WTC11 (cell line): ENCODE data around the gene EDC4. TPM values are rescaled to one million over a fixed set of nuclear protein-coding genes. Genes with fewer than 3 reads are reported as not detected.

Source experiments
- ATAC-seq: fragments of 200-7000 bp; cut with Tn5 transposase; 2 replicates; pipeline ENCODE4 v1.10.0; 2021; ENCODE audit warnings: mild to moderate bottlenecking, moderate library complexity
- CTCF ChIA-PET: fragments of 300-600 bp; sonication (Branson Sonifier 250); formaldehyde crosslinking; loops from one replicate; lab custom pipeline; 2021; ENCODE audit warnings: antibody characterized with exemption; lab: Charles Lee
- POLR2A ChIA-PET: fragments of 350-600 bp; sonication (Branson Sonifier 250); formaldehyde crosslinking; loops from one replicate; lab custom pipeline; 2021; ENCODE audit warnings: antibody characterized with exemption; lab: Charles Lee
- DNase-seq: peaks from one replicate; pipeline ENCODE4 v3.0.0; 2021; ENCODE audit warnings: low spot score
- H3K27ac Mint-ChIP-seq: 2 replicates; pipeline ENCODE4 v1.8.0; 2021; ENCODE audit warnings: mixed read lengths
- H3K27me3 Mint-ChIP-seq: 2 replicates; pipeline ENCODE4 v1.8.0; 2021; ENCODE audit warnings: low read depth, mild to moderate bottlenecking, moderate library complexity, mixed read lengths
- H3K36me3 Mint-ChIP-seq: 2 replicates; pipeline ENCODE4 v1.8.0; 2021; ENCODE audit warnings: mixed read lengths
- H3K4me1 Mint-ChIP-seq: 2 replicates; pipeline ENCODE4 v1.8.0; 2022; ENCODE audit warnings: mixed read lengths
- H3K4me3 Mint-ChIP-seq: 2 replicates; pipeline ENCODE4 v1.8.0; 2021; ENCODE audit warnings: mild to moderate bottlenecking, moderate library complexity, mixed read lengths
- H3K9me3 Mint-ChIP-seq: 2 replicates; pipeline ENCODE4 v1.8.0; 2021; ENCODE audit warnings: mixed read lengths
- CREB1 ChIP-seq: sonication (generic); formaldehyde crosslinking; IDR thresholded peaks from 2 replicates; pipeline ENCODE4 v1.8.0; 2023; ENCODE audit warnings: mild to moderate bottlenecking, missing genetic modification reagents
- ETV6 ChIP-seq: sonication (generic); formaldehyde crosslinking; IDR thresholded peaks from 2 replicates; pipeline ENCODE4 v1.8.1; 2022; ENCODE audit warnings: mild to moderate bottlenecking, missing genetic modification reagents
- FOXK1 ChIP-seq: sonication (generic); formaldehyde crosslinking; IDR thresholded peaks from 2 replicates; pipeline ENCODE4 v1.8.0; 2022; ENCODE audit warnings: mild to moderate bottlenecking, moderate library complexity, missing genetic modification reagents
- FOXP1 ChIP-seq: sonication (generic); formaldehyde crosslinking; IDR thresholded peaks from 2 replicates; pipeline ENCODE4 v1.8.0; 2022; ENCODE audit warnings: missing genetic modification reagents, mild to moderate bottlenecking, moderate library complexity, borderline replicate concordance
- GTF2I ChIP-seq: fragments of 250-450 bp; sonication (Bioruptor Pico); conservative IDR thresholded peaks from 2 replicates; pipeline ENCODE4 v1.4.0; 2021; ENCODE audit warnings: mild to moderate bottlenecking
- JAZF1 ChIP-seq: fragments of 250-450 bp; sonication (Bioruptor Pico); IDR thresholded peaks from 2 replicates; pipeline ENCODE4 v1.9.0; 2021; ENCODE audit warnings: moderate library complexity, mild to moderate bottlenecking, inconsistent platforms
- JUN ChIP-seq: sonication (generic); formaldehyde crosslinking; IDR thresholded peaks from 2 replicates; pipeline ENCODE4 v1.8.0; 2023; ENCODE audit warnings: mild to moderate bottlenecking, missing genetic modification reagents
- MXD4 ChIP-seq: fragments of 250-450 bp; sonication (Bioruptor Pico); IDR thresholded peaks from 2 replicates; pipeline ENCODE4 v1.8.0; 2021; ENCODE audit warnings: mild to moderate bottlenecking, moderate library complexity, borderline replicate concordance
- NFE2L1 ChIP-seq: sonication (generic); formaldehyde crosslinking; IDR thresholded peaks from 2 replicates; pipeline ENCODE4 v1.8.1; 2023; ENCODE audit warnings: missing genetic modification reagents
- NFYB ChIP-seq: sonication (generic); formaldehyde crosslinking; conservative IDR thresholded peaks from 2 replicates; pipeline ENCODE4 v1.8.0; 2022; ENCODE audit warnings: low read depth, missing genetic modification reagents
- PRRX2 ChIP-seq: fragments of 250-450 bp; sonication (Bioruptor Pico); IDR thresholded peaks from 2 replicates; pipeline ENCODE4 v1.8.0; 2021; ENCODE audit warnings: mild to moderate bottlenecking
- SMAD3 ChIP-seq: sonication (generic); formaldehyde crosslinking; IDR thresholded peaks from 2 replicates; pipeline ENCODE4 v1.8.0; 2022; ENCODE audit warnings: missing genetic modification reagents, mild to moderate bottlenecking, borderline replicate concordance
- SOX15 ChIP-seq: fragments of 250-450 bp; sonication (Bioruptor Pico); IDR thresholded peaks from 2 replicates; pipeline ENCODE4 v1.9.0; 2021; ENCODE audit warnings: mild to moderate bottlenecking
- TCF7 ChIP-seq: sonication (generic); formaldehyde crosslinking; IDR thresholded peaks from 2 replicates; pipeline ENCODE4 v1.8.0; 2022; ENCODE audit warnings: mild to moderate bottlenecking, low read depth, missing genetic modification reagents, moderate library complexity
- ZNF396 ChIP-seq: fragments of 250-450 bp; sonication (Bioruptor Pico); IDR thresholded peaks from 2 replicates; pipeline ENCODE4 v1.8.0; 2021; ENCODE audit warnings: mild to moderate bottlenecking, moderate library complexity, borderline replicate concordance
- ZNF416 ChIP-seq: fragments of 250-450 bp; sonication (Bioruptor Pico); IDR thresholded peaks from 2 replicates; pipeline ENCODE4 v1.9.0; 2021; ENCODE audit warnings: mild to moderate bottlenecking, inconsistent platforms
- ZNF423 ChIP-seq: fragments of 250-450 bp; sonication (Bioruptor Pico); IDR thresholded peaks from 2 replicates; pipeline ENCODE4 v2.1.2; 2022; ENCODE audit warnings: mild to moderate bottlenecking, moderate library complexity
- total RNA-seq: library from RNA; stranded (reverse); gene quantifications from 3 replicates; pipeline ENCODE4 v1.2.3, GENCODE V29; 2021
- TF ChIP-seq, protein P1 (sequence below): sonication (generic); formaldehyde crosslinking; IDR thresholded peaks from 2 replicates; pipeline ENCODE4 v1.8.0; 2023; ENCODE audit warnings: missing genetic modification reagents, mild to moderate bottlenecking, borderline replicate concordance
- TF ChIP-seq, protein P2 (sequence below): sonication (generic); formaldehyde crosslinking; IDR thresholded peaks from 2 replicates; pipeline ENCODE4 v1.8.0; 2022; ENCODE audit warnings: mild to moderate bottlenecking, missing genetic modification reagents
- TF ChIP-seq, protein P3 (sequence below): sonication (generic); formaldehyde crosslinking; conservative IDR thresholded peaks from 2 replicates; pipeline ENCODE4 v1.8.1; 2022; ENCODE audit warnings: mild to moderate bottlenecking, missing genetic modification reagents
- TF ChIP-seq, protein P4 (sequence below): sonication (generic); formaldehyde crosslinking; IDR thresholded peaks from 2 replicates; pipeline ENCODE4 v1.8.1; 2023; ENCODE audit warnings: mild to moderate bottlenecking, missing genetic modification reagents, moderate library complexity
- TF ChIP-seq, protein P5 (sequence below): sonication (generic); formaldehyde crosslinking; conservative IDR thresholded peaks from 2 replicates; pipeline ENCODE4 v1.8.1; 2023; ENCODE audit warnings: mild to moderate bottlenecking, low read depth, missing genetic modification reagents, moderate library complexity

Gene EDC4
- total RNA-seq, 1 experiment from 2014 or later = 83.7 TPM

DNA sequence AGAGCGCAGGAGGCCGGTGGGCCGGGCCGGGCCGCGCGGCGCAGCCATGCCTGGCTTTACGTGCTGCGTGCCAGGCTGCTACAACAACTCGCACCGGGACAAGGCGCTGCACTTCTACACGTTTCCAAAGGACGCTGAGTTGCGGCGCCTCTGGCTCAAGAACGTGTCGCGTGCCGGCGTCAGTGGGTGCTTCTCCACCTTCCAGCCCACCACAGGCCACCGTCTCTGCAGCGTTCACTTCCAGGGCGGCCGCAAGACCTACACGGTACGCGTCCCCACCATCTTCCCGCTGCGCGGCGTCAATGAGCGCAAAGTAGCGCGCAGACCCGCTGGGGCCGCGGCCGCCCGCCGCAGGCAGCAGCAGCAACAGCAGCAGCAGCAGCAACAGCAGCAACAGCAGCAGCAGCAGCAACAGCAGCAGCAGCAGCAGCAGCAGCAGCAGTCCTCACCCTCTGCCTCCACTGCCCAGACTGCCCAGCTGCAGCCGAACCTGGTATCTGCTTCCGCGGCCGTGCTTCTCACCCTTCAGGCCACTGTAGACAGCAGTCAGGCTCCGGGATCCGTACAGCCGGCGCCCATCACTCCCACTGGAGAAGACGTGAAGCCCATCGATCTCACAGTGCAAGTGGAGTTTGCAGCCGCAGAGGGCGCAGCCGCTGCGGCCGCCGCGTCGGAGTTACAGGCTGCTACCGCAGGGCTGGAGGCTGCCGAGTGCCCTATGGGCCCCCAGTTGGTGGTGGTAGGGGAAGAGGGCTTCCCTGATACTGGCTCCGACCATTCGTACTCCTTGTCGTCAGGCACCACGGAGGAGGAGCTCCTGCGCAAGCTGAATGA lies 30.1 kb upstream of the EDC4 start (continued):
- TF ChIP-seq, protein P1, sequence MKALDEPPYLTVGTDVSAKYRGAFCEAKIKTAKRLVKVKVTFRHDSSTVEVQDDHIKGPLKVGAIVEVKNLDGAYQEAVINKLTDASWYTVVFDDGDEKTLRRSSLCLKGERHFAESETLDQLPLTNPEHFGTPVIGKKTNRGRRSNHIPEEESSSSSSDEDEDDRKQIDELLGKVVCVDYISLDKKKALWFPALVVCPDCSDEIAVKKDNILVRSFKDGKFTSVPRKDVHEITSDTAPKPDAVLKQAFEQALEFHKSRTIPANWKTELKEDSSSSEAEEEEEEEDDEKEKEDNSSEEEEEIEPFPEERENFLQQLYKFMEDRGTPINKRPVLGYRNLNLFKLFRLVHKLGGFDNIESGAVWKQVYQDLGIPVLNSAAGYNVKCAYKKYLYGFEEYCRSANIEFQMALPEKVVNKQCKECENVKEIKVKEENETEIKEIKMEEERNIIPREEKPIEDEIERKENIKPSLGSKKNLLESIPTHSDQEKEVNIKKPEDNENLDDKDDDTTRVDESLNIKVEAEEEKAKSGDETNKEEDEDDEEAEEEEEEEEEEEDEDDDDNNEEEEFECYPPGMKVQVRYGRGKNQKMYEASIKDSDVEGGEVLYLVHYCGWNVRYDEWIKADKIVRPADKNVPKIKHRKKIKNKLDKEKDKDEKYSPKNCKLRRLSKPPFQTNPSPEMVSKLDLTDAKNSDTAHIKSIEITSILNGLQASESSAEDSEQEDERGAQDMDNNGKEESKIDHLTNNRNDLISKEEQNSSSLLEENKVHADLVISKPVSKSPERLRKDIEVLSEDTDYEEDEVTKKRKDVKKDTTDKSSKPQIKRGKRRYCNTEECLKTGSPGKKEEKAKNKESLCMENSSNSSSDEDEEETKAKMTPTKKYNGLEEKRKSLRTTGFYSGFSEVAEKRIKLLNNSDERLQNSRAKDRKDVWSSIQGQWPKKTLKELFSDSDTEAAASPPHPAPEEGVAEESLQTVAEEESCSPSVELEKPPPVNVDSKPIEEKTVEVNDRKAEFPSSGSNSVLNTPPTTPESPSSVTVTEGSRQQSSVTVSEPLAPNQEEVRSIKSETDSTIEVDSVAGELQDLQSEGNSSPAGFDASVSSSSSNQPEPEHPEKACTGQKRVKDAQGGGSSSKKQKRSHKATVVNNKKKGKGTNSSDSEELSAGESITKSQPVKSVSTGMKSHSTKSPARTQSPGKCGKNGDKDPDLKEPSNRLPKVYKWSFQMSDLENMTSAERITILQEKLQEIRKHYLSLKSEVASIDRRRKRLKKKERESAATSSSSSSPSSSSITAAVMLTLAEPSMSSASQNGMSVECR (CRISPR knock-in tag) = no peak
- TF ChIP-seq, protein P2, sequence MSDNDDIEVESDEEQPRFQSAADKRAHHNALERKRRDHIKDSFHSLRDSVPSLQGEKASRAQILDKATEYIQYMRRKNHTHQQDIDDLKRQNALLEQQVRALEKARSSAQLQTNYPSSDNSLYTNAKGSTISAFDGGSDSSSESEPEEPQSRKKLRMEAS (CRISPR knock-in tag) = peak; percentile 52; the same call in 1 of the 2 replicates
- TF ChIP-seq ZNF423 (no peak), CREB1 (CRISPR knock-in tag) (no peak), JAZF1 (CRISPR knock-in tag) (no peak), ZNF396 (CRISPR knock-in tag) (no peak)
- TF ChIP-seq, protein P3, sequence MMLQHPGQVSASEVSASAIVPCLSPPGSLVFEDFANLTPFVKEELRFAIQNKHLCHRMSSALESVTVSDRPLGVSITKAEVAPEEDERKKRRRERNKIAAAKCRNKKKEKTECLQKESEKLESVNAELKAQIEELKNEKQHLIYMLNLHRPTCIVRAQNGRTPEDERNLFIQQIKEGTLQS = no peak
- TF ChIP-seq, protein P4, sequence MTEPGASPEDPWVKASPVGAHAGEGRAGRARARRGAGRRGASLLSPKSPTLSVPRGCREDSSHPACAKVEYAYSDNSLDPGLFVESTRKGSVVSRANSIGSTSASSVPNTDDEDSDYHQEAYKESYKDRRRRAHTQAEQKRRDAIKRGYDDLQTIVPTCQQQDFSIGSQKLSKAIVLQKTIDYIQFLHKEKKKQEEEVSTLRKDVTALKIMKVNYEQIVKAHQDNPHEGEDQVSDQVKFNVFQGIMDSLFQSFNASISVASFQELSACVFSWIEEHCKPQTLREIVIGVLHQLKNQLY (CRISPR knock-in tag) = no peak
- TF ChIP-seq, all 79 proteins: peak for 16

DNA sequence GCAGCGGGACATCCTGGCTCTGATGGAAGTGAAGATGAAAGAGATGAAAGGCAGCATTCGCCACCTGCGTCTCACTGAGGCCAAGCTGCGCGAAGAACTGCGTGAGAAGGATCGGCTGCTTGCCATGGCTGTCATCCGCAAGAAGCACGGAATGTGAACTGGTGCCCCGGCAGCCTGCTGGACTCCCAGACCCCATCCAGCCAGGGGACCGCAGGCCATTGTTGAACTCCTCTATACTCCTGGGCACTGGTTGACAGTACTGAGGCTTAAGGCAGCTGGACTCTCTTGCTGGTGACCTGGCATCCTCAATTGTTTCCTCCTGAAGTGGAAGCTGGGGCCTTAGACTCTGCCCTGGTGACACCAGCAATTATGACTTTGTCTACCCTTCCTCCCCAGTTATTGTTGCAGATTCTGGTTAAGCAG lies 29.5 kb upstream of the EDC4 start:
- ATAC-seq = no peak
- CTCF ChIA-PET = interaction anchor here (0.8 to 4.4 kb wide), 5 partner anchors 22 to 242 kb away, joined by 3 to 58 read pairs (median 16); partner anchors contain the start of genes NFATC3 and NRN1L
- peak overlapping the region; percentile 94 for H3K4me3 Mint-ChIP-seq
- no peaks in the 10 kb centered on the region for H3K36me3 Mint-ChIP-seq
- no peak for DNase-seq
- H3K27ac Mint-ChIP-seq = 0 out of 2 replicates have a peak overlapping the region, but pooled peaks have one; percentile 54
- no peaks in the 10 kb centered on the region for H3K9me3 Mint-ChIP-seq
- peaks cover 48% of the 10 kb centered on the region for H3K4me1 Mint-ChIP-seq
- POLR2A ChIA-PET = interaction anchor here (1.5 kb wide), 1 partner anchor 27 kb away, joined by 4 read pairs; no protein-coding TSS in a partner anchor
- TF ChIP-seq FOXK1 (CRISPR knock-in tag) (no peak), ZNF416 (CRISPR knock-in tag) (no peak), MXD4 (no peak), SMAD3 (CRISPR knock-in tag) (no peak), GTF2I (no peak), JUN (no peak), TCF7 (CRISPR knock-in tag) (no peak), ETV6 (no peak), NFYB (CRISPR knock-in tag) (no peak), FOXP1 (CRISPR knock-in tag) (no peak), SOX15 (CRISPR knock-in tag) (no peak), NFE2L1 (CRISPR knock-in tag) (no peak), PRRX2 (CRISPR knock-in tag) (no peak)
- TF ChIP-seq, protein P5, sequence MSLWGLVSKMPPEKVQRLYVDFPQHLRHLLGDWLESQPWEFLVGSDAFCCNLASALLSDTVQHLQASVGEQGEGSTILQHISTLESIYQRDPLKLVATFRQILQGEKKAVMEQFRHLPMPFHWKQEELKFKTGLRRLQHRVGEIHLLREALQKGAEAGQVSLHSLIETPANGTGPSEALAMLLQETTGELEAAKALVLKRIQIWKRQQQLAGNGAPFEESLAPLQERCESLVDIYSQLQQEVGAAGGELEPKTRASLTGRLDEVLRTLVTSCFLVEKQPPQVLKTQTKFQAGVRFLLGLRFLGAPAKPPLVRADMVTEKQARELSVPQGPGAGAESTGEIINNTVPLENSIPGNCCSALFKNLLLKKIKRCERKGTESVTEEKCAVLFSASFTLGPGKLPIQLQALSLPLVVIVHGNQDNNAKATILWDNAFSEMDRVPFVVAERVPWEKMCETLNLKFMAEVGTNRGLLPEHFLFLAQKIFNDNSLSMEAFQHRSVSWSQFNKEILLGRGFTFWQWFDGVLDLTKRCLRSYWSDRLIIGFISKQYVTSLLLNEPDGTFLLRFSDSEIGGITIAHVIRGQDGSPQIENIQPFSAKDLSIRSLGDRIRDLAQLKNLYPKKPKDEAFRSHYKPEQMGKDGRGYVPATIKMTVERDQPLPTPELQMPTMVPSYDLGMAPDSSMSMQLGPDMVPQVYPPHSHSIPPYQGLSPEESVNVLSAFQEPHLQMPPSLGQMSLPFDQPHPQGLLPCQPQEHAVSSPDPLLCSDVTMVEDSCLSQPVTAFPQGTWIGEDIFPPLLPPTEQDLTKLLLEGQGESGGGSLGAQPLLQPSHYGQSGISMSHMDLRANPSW (CRISPR knock-in tag) = no peak
- H3K27me3 Mint-ChIP-seq = no peaks in the 10 kb centered on the region
